K562 (cell line): Measurements from ENCODE around the gene PFAS. TPM values are rescaled to one million over a fixed set of nuclear protein-coding genes. Genes with fewer than 3 reads are reported as not detected.

Experiments
- ATF2 ChIP-seq: sonication (generic); formaldehyde crosslinking; IDR thresholded peaks from 2 replicates; pipeline ENCODE4 v1.8.1; 2022; ENCODE audit warnings: missing genetic modification reagents
- CBX2 ChIP-seq: fragments of 200-600 bp; sonication (generic); IDR thresholded peaks from one replicate; pipeline ENCODE4 v1.6.1; 2012; ENCODE audit warnings: mild to moderate bottlenecking, low read length, inconsistent platforms; ENCODE audit not compliant: insufficient read depth, poor library complexity, severe bottlenecking
- CBX8 ChIP-seq: fragments of 200-600 bp; sonication (generic); IDR thresholded peaks from 2 replicates; pipeline ENCODE4 v1.6.1; 2012; ENCODE audit warnings: borderline replicate concordance, mixed run types, low read depth, mild to moderate bottlenecking, moderate library complexity, mixed read lengths, low read length, control low read depth, inconsistent platforms; ENCODE audit not compliant: poor library complexity, severe bottlenecking; ENCODE audit errors: extremely low read depth
- ETS2 ChIP-seq: IDR thresholded peaks from 2 replicates; pipeline ENCODE4 v1.6.1; 2016; ENCODE audit warnings: borderline replicate concordance, missing genetic modification characterization, mild to moderate bottlenecking, moderate library complexity, missing compliant biosample characterization; ENCODE audit not compliant: poor library complexity, severe bottlenecking
- ETV5 ChIP-seq: sonication (generic); formaldehyde crosslinking; IDR thresholded peaks from 2 replicates; pipeline ENCODE4 v1.4.0; 2020; ENCODE audit warnings: low read depth, mild to moderate bottlenecking, missing genetic modification reagents
- FOXP4 ChIP-seq: sonication (generic); formaldehyde crosslinking; IDR thresholded peaks from 2 replicates; pipeline ENCODE4 v1.8.0; 2022; ENCODE audit warnings: mild to moderate bottlenecking, missing genetic modification reagents, borderline replicate concordance
- GATAD2A ChIP-seq: fragments of 450-650 bp; IDR thresholded peaks from 2 replicates; pipeline ENCODE4 v1.6.1; 2017
- HES1 ChIP-seq: fragments of 450-650 bp; IDR thresholded peaks from 2 replicates; pipeline ENCODE4 v1.6.1; 2016; ENCODE audit warnings: low read depth, mild to moderate bottlenecking, moderate library complexity
- KHSRP ChIP-seq: fragments of 450-650 bp; IDR thresholded peaks from 2 replicates; pipeline ENCODE4 v1.6.1; 2017
- NONO ChIP-seq, 2 experiments: fragments of 200-400 bp in 1 of 2; fragments of 450-650 bp in 1 of 2; formaldehyde crosslinking in 1 of 2; IDR thresholded peaks; 2 replicates each; pipeline ENCODE4 v1.6.1; 2017; ENCODE audit warnings: low read depth in 2 of 2, mild to moderate bottlenecking in 2 of 2, moderate library complexity in 2 of 2, low read length in 1 of 2
- SRSF7 ChIP-seq: fragments of 200-400 bp; formaldehyde crosslinking; optimal IDR thresholded peaks from 2 replicates; pipeline ENCODE3; 2017; ENCODE audit warnings: mild to moderate bottlenecking, low read depth, low read length
- TRIM24 ChIP-seq, 2 experiments: fragments of 450-650 bp; IDR thresholded peaks; 2 replicates each; pipeline ENCODE4 v1.6.1; 2016
- TRIM28 ChIP-seq: fragments of 450-650 bp; IDR thresholded peaks from 2 replicates; pipeline ENCODE4 v1.6.1; 2017
- YBX1 ChIP-seq: fragments of 450-650 bp; IDR thresholded peaks from 2 replicates; pipeline ENCODE4 v1.7.1; 2016; ENCODE audit warnings: mild to moderate bottlenecking
- ZNF165 ChIP-seq: fragments of 250-450 bp; sonication (Bioruptor Pico); IDR thresholded peaks from 2 replicates; pipeline ENCODE4 v1.4.0; 2020; ENCODE audit warnings: borderline replicate concordance
- polyA plus RNA-seq, 8 experiments: library from polyadenylated mRNA; depleted of rRNA in 4 of 8; stranded (reverse) in 5 of 8; unstranded in 3 of 8; fragments of >200 nt; fragmentation: Nextera tagmentation in 2 of 8; fragmentation: Illumina TruSeq in 1 of 8; extraction: Ambion mirVana in 2 of 8; extraction: Trizol in 1 of 8; gene quantifications; 2 replicates each; pipeline versions ENCODE4 v1.2.1 to v1.2.3, GENCODE V29; 2011 to 2014; ENCODE audit warnings: inconsistent platforms in 1 of 8, missing spikeins in 1 of 8
- total RNA-seq, 7 experiments: library from RNA; depleted of rRNA in 6 of 7; stranded (reverse); fragments of >200 nt in 6 of 7; fragmentation: Illumina TruSeq in 2 of 7; extraction: Trizol in 2 of 7; gene quantifications; 2 replicates each; pipeline versions ENCODE4 v1.2.1 to v1.2.3, GENCODE V29; 2011 to 2021; ENCODE audit warnings: low replicate concordance in 1 of 7
- TF ChIP-seq, protein P1 (sequence below): fragments of 250-450 bp; sonication (Bioruptor Pico); IDR thresholded peaks from 2 replicates; pipeline ENCODE4 v1.8.0; 2021; ENCODE audit warnings: mild to moderate bottlenecking, moderate library complexity
- TF ChIP-seq, protein P2 (sequence below): fragments of 250-450 bp; sonication (Bioruptor Pico); IDR thresholded peaks from 2 replicates; pipeline ENCODE4 v1.8.0; 2022; ENCODE audit warnings: moderate library complexity, mild to moderate bottlenecking, inconsistent platforms
- TF ChIP-seq, protein P3 (sequence below), 2 experiments: fragments of 450-650 bp; conservative IDR thresholded peaks; 2 replicates each; pipeline ENCODE4 v1.6.1; 2017; ENCODE audit warnings: mild to moderate bottlenecking in 2 of 2, moderate library complexity in 2 of 2

The PFAS gene
- total and polyA plus RNA-seq, 9 of the 15 experiments (the other 6 are each of a cell fraction or from before 2014, with no cell fraction given): 11.6 to 131 (median 43.9) TPM

DNA sequence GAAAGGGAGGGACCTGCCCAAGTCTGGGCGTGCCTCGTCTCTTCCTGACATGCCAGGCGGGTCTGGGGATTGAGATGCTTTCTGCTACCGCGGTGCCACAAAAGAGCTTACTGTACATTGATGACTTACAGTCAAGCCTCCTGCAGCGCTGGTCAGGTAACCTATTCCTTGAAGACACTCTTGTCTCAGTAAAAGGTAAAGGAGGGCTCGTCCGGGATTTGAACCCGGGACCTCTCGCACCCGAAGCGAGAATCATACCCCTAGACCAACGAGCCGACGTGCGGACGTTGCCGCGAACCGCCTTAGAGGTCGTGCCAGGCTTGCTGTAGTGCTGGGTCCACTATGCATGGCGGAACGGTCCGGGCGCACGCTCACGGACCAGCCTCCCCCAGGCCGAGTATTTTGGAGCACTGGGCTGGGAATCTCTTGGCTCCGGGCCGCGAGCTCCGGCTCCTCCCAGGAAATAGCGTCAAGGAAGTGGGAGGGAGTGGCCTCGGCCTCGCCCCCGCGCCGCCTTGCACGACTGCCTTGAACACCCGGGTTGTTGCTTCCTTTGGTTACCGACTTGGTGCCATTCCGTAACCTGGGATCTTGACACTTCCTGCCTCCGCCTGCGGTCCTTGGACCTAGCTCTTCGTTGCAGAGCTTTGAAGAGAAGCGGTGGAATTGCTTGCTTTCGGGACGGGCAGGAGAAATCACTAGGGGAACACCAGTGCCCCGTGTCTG lies 26.3 kb upstream of the PFAS start (continued):
- TF ChIP-seq, protein P1, sequence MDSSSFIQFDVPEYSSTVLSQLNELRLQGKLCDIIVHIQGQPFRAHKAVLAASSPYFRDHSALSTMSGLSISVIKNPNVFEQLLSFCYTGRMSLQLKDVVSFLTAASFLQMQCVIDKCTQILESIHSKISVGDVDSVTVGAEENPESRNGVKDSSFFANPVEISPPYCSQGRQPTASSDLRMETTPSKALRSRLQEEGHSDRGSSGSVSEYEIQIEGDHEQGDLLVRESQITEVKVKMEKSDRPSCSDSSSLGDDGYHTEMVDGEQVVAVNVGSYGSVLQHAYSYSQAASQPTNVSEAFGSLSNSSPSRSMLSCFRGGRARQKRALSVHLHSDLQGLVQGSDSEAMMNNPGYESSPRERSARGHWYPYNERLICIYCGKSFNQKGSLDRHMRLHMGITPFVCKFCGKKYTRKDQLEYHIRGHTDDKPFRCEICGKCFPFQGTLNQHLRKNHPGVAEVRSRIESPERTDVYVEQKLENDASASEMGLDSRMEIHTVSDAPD (CRISPR knock-in tag): no peak
- TF ChIP-seq YBX1: no peak
- TF ChIP-seq TRIM24 (IDR thresholded peaks at IDR 0.05): no peak
- no peak for TF ChIP-seq CBX2
- TF ChIP-seq GATAD2A: no peak
- TF ChIP-seq, protein P2, sequence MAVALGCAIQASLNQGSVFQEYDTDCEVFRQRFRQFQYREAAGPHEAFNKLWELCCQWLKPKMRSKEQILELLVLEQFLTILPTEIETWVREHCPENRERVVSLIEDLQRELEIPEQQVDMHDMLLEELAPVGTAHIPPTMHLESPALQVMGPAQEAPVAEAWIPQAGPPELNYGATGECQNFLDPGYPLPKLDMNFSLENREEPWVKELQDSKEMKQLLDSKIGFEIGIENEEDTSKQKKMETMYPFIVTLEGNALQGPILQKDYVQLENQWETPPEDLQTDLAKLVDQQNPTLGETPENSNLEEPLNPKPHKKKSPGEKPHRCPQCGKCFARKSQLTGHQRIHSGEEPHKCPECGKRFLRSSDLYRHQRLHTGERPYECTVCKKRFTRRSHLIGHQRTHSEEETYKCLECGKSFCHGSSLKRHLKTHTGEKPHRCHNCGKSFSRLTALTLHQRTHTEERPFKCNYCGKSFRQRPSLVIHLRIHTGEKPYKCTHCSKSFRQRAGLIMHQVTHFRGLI: no peak
- TF ChIP-seq NONO (IDR thresholded peaks at IDR 0.05; ENCODE audit: low read depth in 2 of 2, low read length in 1 of 2): no peak
- no peak for TF ChIP-seq SRSF7
- TF ChIP-seq ATF2: no peak
- TF ChIP-seq HES1: 0 out of 2 replicates have a peak, but pooled peaks have one; percentile 13
- no peak for TF ChIP-seq ETV5
- no peak for TF ChIP-seq TRIM28
- no peak for TF ChIP-seq FOXP4 (CRISPR knock-in tag)
- no peak for TF ChIP-seq ETS2 (tag)
- TF ChIP-seq CBX8: no peak
- TF ChIP-seq ZNF165 (CRISPR knock-in tag): no peak
- TF ChIP-seq, protein P3, sequence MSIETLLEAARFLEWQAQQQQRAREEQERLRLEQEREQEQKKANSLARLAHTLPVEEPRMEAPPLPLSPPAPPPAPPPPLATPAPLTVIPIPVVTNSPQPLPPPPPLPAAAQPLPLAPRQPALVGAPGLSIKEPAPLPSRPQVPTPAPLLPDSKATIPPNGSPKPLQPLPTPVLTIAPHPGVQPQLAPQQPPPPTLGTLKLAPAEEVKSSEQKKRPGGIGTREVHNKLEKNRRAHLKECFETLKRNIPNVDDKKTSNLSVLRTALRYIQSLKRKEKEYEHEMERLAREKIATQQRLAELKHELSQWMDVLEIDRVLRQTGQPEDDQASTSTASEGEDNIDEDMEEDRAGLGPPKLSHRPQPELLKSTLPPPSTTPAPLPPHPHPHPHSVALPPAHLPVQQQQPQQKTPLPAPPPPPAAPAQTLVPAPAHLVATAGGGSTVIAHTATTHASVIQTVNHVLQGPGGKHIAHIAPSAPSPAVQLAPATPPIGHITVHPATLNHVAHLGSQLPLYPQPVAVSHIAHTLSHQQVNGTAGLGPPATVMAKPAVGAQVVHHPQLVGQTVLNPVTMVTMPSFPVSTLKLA (conservative IDR thresholded peaks at IDR 0.05): peak in 1 of 2 experiments; percentile 48; a peak in 2 of 4 replicates
- no peak for TF ChIP-seq KHSRP
